H1 (cell line): ENCODE data around the gene DCDC2B. TPM values are rescaled to one million over a fixed set of nuclear protein-coding genes. Genes with fewer than 3 reads are reported as not detected.

Experiments
- CTCF ChIA-PET: fragments of 300-600 bp; sonication (Branson Sonifier 250); formaldehyde crosslinking; loops from one replicate; lab custom pipeline; 2021; ENCODE audit not compliant: partially characterized antibody; lab: Charles Lee
- POLR2A ChIA-PET: fragments of 300-600 bp; sonication (Branson Sonifier 250); formaldehyde crosslinking; loops from one replicate; lab custom pipeline; 2021; ENCODE audit warnings: inconsistent platforms; ENCODE audit not compliant: partially characterized antibody; lab: Charles Lee
- DNase-seq, 2 experiments: peaks; one replicate each; pipeline versions ENCODE4 v3.0.0 to v3.0.0-alpha.2; 2010 to 2022; ENCODE audit warnings: low spot score in 2 of 2, low read depth in 1 of 2, mixed read lengths in 1 of 2
- FAIRE-seq: peaks from 2 replicates; lab custom pipeline; 2011; peaks lifted over from hg19 to GRCh38; lab: Jason Lieb, UNC
- H2AFZ ChIP-seq: 2 replicates; pipeline ENCODE4 v1.8.1; 2012; ENCODE audit warnings: low read length, inconsistent platforms
- H2AK5ac ChIP-seq: 2 replicates; pipeline ENCODE4 v1.6.1; 2013; ENCODE audit warnings: low read depth, low read length
- H2BK120ac ChIP-seq: replicated peaks from 2 replicates; pipeline ENCODE3; 2013; ENCODE audit warnings: low read depth, low read length, inconsistent platforms
- H2BK12ac ChIP-seq: 2 replicates; pipeline ENCODE4 v1.6.1; 2013; ENCODE audit warnings: low read depth, low read length
- H2BK15ac ChIP-seq: 2 replicates; pipeline ENCODE4 v1.6.1; 2013; ENCODE audit warnings: low read length
- H2BK20ac ChIP-seq: 2 replicates; pipeline ENCODE4 v1.6.1; 2013; ENCODE audit warnings: low read length
- H2BK5ac ChIP-seq: 2 replicates; pipeline ENCODE4 v1.6.1; 2013; ENCODE audit warnings: low read depth, low read length
- H3K14ac ChIP-seq: 2 replicates; pipeline ENCODE4 v1.6.1; 2013; ENCODE audit warnings: inconsistent platforms; ENCODE audit not compliant: insufficient read length
- H3K18ac ChIP-seq: 2 replicates; pipeline ENCODE4 v1.6.1; 2013; ENCODE audit warnings: low read length; ENCODE audit errors: extremely low read depth
- H3K23ac ChIP-seq: 2 replicates; pipeline ENCODE4 v1.6.1; 2013; ENCODE audit warnings: inconsistent platforms; ENCODE audit not compliant: insufficient read length
- H3K23me2 ChIP-seq: 2 replicates; pipeline ENCODE4 v1.6.1; 2013; ENCODE audit warnings: low read depth, low read length
- H3K27ac ChIP-seq: 2 replicates; pipeline ENCODE4 v1.6.1; 2011; ENCODE audit warnings: low read depth, low read length, inconsistent platforms
- H3K27me3 ChIP-seq, 4 experiments: replicated peaks in 1 of 4; 1 replicate in 1 of 4; 2 replicates in 3 of 4; pipeline versions ENCODE4 v1.6.1 to v1.8.1; 2011 to 2013; ENCODE audit warnings: low read length in 3 of 4, mild to moderate bottlenecking in 3 of 4, inconsistent platforms in 2 of 4, mixed read lengths in 2 of 4, moderate library complexity in 1 of 4; ENCODE audit not compliant: control insufficient read depth in 3 of 4, insufficient read depth in 3 of 4; ENCODE audit errors: extremely low read depth in 1 of 4
- H3K36me3 ChIP-seq, 4 experiments: 2 replicates each; pipeline versions ENCODE4 v1.6.1 to v1.8.1; 2011 to 2013; ENCODE audit warnings: mild to moderate bottlenecking in 4 of 4, low read length in 3 of 4, moderate library complexity in 2 of 4, control low read depth in 1 of 4, inconsistent platforms in 1 of 4; ENCODE audit not compliant: insufficient read depth in 4 of 4, control insufficient read depth in 2 of 4
- H3K4ac ChIP-seq: replicated peaks from 2 replicates; pipeline ENCODE3; 2013; ENCODE audit warnings: low read length, low read depth, mixed read lengths, inconsistent platforms; ENCODE audit not compliant: insufficient read length
- H3K4me1 ChIP-seq, 4 experiments: replicated peaks in 1 of 4; 1 replicate in 1 of 4; 2 replicates in 3 of 4; pipeline versions ENCODE4 v1.6.1 to v1.8.1; 2011 to 2013; ENCODE audit warnings: low read length in 3 of 4, inconsistent platforms in 2 of 4, mixed read lengths in 1 of 4; ENCODE audit not compliant: insufficient read depth in 4 of 4, control insufficient read depth in 3 of 4
- H3K4me2 ChIP-seq, 2 experiments: 2 replicates each; pipeline versions ENCODE4 v1.6.1 to v1.8.1; 2011 to 2013; ENCODE audit warnings: low read depth in 2 of 2, low read length in 2 of 2, control low read depth in 1 of 2, inconsistent platforms in 1 of 2, mild to moderate bottlenecking in 1 of 2; ENCODE audit not compliant: insufficient read depth in 1 of 2
- H3K4me3 ChIP-seq, 4 experiments: fragments of 200-600, 300-600 bp in 1 of 4; sonication (generic), shearing (Covaris generic), sonication (Bioruptor Twin) in 1 of 4; 2 replicates each; pipeline versions ENCODE4 v1.5.1 to v1.8.1; 2011 to 2016; ENCODE audit warnings: low read length in 4 of 4, low read depth in 3 of 4, control low read depth in 2 of 4, inconsistent platforms in 2 of 4, mild to moderate bottlenecking in 2 of 4, mixed read lengths in 1 of 4, moderate library complexity in 1 of 4; ENCODE audit not compliant: insufficient read depth in 2 of 4; ENCODE audit errors: extremely low read depth in 1 of 4
- H3K56ac ChIP-seq: replicated peaks from 2 replicates; pipeline ENCODE3; 2013; ENCODE audit warnings: low read depth, mild to moderate bottlenecking, mixed read lengths, low read length, inconsistent platforms; ENCODE audit not compliant: insufficient read length
- H3K79me1 ChIP-seq: 2 replicates; pipeline ENCODE4 v1.6.1; 2013; ENCODE audit warnings: low read depth, low read length, control low read depth
- H3K79me2 ChIP-seq, 2 experiments: 2 replicates each; pipeline versions ENCODE4 v1.6.1 to v1.8.1; 2012 to 2013; ENCODE audit warnings: low read length in 2 of 2, mild to moderate bottlenecking in 2 of 2, inconsistent platforms in 1 of 2; ENCODE audit not compliant: insufficient read depth in 2 of 2, control insufficient read depth in 1 of 2
- H3K9ac ChIP-seq, 4 experiments: replicated peaks in 1 of 4; 1 replicate in 1 of 4; 2 replicates in 3 of 4; pipeline versions ENCODE4 v1.6.1 to v1.8.1; 2011 to 2013; ENCODE audit warnings: low read depth in 3 of 4, low read length in 3 of 4, control low read depth in 2 of 4, mild to moderate bottlenecking in 2 of 4, moderate library complexity in 2 of 4, inconsistent platforms in 1 of 4; ENCODE audit errors: extremely low read depth in 1 of 4
- H3K9me3 ChIP-seq, 2 experiments: 2 replicates each; pipeline versions ENCODE4 v1.6.1 to v1.8.1; 2012 to 2013; ENCODE audit warnings: mild to moderate bottlenecking in 2 of 2, moderate library complexity in 2 of 2, control low read depth in 1 of 2, inconsistent platforms in 1 of 2, low read depth in 1 of 2, low read length in 1 of 2, mixed read lengths in 1 of 2; ENCODE audit not compliant: insufficient read depth in 2 of 2
- H4K20me1 ChIP-seq, 2 experiments: replicated peaks in 1 of 2; 2 replicates each; pipeline versions ENCODE3 to v1.8.1; 2011 to 2013; ENCODE audit warnings: inconsistent platforms in 2 of 2, low read length in 2 of 2, mild to moderate bottlenecking in 1 of 2; ENCODE audit not compliant: insufficient read depth in 2 of 2, control insufficient read depth in 1 of 2
- H4K5ac ChIP-seq: 2 replicates; pipeline ENCODE4 v1.6.1; 2013; ENCODE audit warnings: low read length, low read depth, mixed read lengths, inconsistent platforms; ENCODE audit not compliant: insufficient read length
- H4K8ac ChIP-seq: 2 replicates; pipeline ENCODE4 v1.8.0; 2013; ENCODE audit warnings: mild to moderate bottlenecking, moderate library complexity, low read length, inconsistent platforms; ENCODE audit not compliant: insufficient read depth; ENCODE audit errors: extremely low read depth
- H4K91ac ChIP-seq: replicated peaks from 2 replicates; pipeline ENCODE3; 2013; ENCODE audit warnings: low read length, mixed read lengths, inconsistent platforms; ENCODE audit not compliant: insufficient read length
- BACH1 ChIP-seq: IDR thresholded peaks from 2 replicates; pipeline ENCODE4 v1.6.1; 2012; ENCODE audit warnings: low read length, improper control_type of control experiment
- BCL11A ChIP-seq, 2 experiments: IDR thresholded peaks; one replicate each; pipeline ENCODE4 v1.6.1; 2011; ENCODE audit warnings: low read depth in 2 of 2, low read length in 2 of 2, mild to moderate bottlenecking in 2 of 2
- EGR1 ChIP-seq: IDR thresholded peaks from 2 replicates; pipeline ENCODE4 v1.6.1; 2011; ENCODE audit warnings: low read depth, low read length, borderline replicate concordance
- SAP30 ChIP-seq: fragments of 300-600 bp; sonication (generic); IDR thresholded peaks from 2 replicates; pipeline ENCODE4 v1.7.1; 2012; ENCODE audit warnings: low read length, moderate library complexity, mild to moderate bottlenecking, inconsistent platforms; ENCODE audit not compliant: insufficient read depth, insufficient replicate concordance
- TAF1 ChIP-seq: IDR thresholded peaks from 2 replicates; pipeline ENCODE4 v1.6.1; 2011; ENCODE audit warnings: mild to moderate bottlenecking, low read depth, low read length
- TAF7 ChIP-seq: optimal IDR thresholded peaks from 2 replicates; pipeline ENCODE3; 2011; ENCODE audit warnings: low read depth, mild to moderate bottlenecking, inconsistent platforms, low read length, moderate library complexity, borderline replicate concordance
- ZNF274 ChIP-seq: IDR thresholded peaks from 2 replicates; pipeline ENCODE4 v1.7.0; 2012; ENCODE audit warnings: low read length, borderline replicate concordance; ENCODE audit errors: extremely low read depth
- WGBS, 2 experiments: shearing (Covaris generic) in 1 of 2; methylation state at CpG; one replicate each; pipeline versions ENCODE4 v1.1.6 to v1.1.7; 2013 to 2015; ENCODE audit warnings: low lambda C conversion rate in 2 of 2, mixed read lengths in 2 of 2, inconsistent platforms in 1 of 2, low coverage in 1 of 2, missing lambda C conversion rate in 1 of 2; ENCODE audit not compliant: insufficient replicate concordance in 2 of 2, insufficient coverage in 1 of 2, insufficient read length in 1 of 2; ENCODE audit errors: extremely low coverage in 1 of 2, missing lambda C conversion rate in 1 of 2; 5-methylcytosine and 5-hydroxymethylcytosine counted together
- polyA plus RNA-seq, 7 experiments: library from polyadenylated mRNA; depleted of rRNA in 3 of 7; stranded (reverse) in 5 of 7; unstranded in 2 of 7; fragments of >200 nt in 5 of 7; fragments of 200-250 nt in 2 of 7; gene quantifications; 1 replicate in 5 of 7; 2 replicates in 1 of 7; 4 replicates in 1 of 7; pipeline versions ENCODE4 v1.2.1 to v1.2.3, GENCODE V29; 2011 to 2013; ENCODE audit warnings: missing spikeins in 2 of 7, mixed read lengths in 2 of 7
- total RNA-seq: library from RNA; stranded (reverse); fragmentation: NEBNext Ultra II Directional; extraction: Animal tissue kit (Norgen Biotek cat#: 25700); gene quantifications from 2 replicates; pipeline ENCODE4 v1.2.1, GENCODE V29; 2021
- TF ChIP-seq, protein P1 (sequence below), 3 experiments: IDR thresholded peaks; 1 replicate in 2 of 3; 2 replicates in 1 of 3; pipeline versions ENCODE4 v1.5.1 to v1.6.1; 2011; ENCODE audit warnings: low read length in 3 of 3, mild to moderate bottlenecking in 3 of 3, inconsistent platforms in 2 of 3, low read depth in 1 of 3, moderate library complexity in 1 of 3; ENCODE audit not compliant: insufficient read depth in 1 of 3; ENCODE audit errors: control extremely low read depth in 1 of 3
- TF ChIP-seq, protein P2 (sequence below): IDR thresholded peaks from 2 replicates; pipeline ENCODE4 v1.6.1; 2012; ENCODE audit warnings: inconsistent platforms

The DCDC2B gene
- total and polyA plus RNA-seq, 2 of the 8 experiments (the other 6 are each of a cell fraction or from before 2014, with no cell fraction given): not detected

GRCh38 chr1:32242341-32242851, 33.5 kb downstream of the DCDC2B start:
- H3K9me3 ChIP-seq: no peaks in the 10 kb centered on the region
- H3K14ac ChIP-seq: no peak overlapping the region
- peak overlapping the region; percentile 62 for H4K91ac ChIP-seq
- peaks cover 0 to 7% (median 3%) of the 10 kb centered on the region in 4 experiments; a peak in 3 of 7 replicates for H3K4me1 ChIP-seq
- no peaks in the 10 kb centered on the region for H3K36me3 ChIP-seq
- no peaks in the 10 kb centered on the region; a peak in 1 of 7 replicates for H3K27me3 ChIP-seq
- 62% methylated on average over 6 of the region's 7 CpGs; no CpG with 5 or more reads in 1 of the 2 experiments for WGBS, 2 experiments
- H2AFZ ChIP-seq: no peak overlapping the region
- no peak for TF ChIP-seq BCL11A (IDR thresholded peaks at IDR 0.05; ENCODE audit: low read depth in 2 of 2, low read length in 2 of 2)
- no peak for TF ChIP-seq EGR1
- TF ChIP-seq, protein P1, sequence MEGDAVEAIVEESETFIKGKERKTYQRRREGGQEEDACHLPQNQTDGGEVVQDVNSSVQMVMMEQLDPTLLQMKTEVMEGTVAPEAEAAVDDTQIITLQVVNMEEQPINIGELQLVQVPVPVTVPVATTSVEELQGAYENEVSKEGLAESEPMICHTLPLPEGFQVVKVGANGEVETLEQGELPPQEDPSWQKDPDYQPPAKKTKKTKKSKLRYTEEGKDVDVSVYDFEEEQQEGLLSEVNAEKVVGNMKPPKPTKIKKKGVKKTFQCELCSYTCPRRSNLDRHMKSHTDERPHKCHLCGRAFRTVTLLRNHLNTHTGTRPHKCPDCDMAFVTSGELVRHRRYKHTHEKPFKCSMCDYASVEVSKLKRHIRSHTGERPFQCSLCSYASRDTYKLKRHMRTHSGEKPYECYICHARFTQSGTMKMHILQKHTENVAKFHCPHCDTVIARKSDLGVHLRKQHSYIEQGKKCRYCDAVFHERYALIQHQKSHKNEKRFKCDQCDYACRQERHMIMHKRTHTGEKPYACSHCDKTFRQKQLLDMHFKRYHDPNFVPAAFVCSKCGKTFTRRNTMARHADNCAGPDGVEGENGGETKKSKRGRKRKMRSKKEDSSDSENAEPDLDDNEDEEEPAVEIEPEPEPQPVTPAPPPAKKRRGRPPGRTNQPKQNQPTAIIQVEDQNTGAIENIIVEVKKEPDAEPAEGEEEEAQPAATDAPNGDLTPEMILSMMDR (IDR thresholded peaks at IDR 0.05; ENCODE audit: control extremely low read depth in 1 of 3, insufficient read depth in 1 of 3, low read depth in 1 of 3, low read length in 3 of 3): no peak
- TF ChIP-seq, protein P2, sequence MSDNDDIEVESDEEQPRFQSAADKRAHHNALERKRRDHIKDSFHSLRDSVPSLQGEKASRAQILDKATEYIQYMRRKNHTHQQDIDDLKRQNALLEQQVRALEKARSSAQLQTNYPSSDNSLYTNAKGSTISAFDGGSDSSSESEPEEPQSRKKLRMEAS: no peak
- TF ChIP-seq BACH1: no peak
- no peak for TF ChIP-seq ZNF274
- no peak for TF ChIP-seq TAF1
- TF ChIP-seq SAP30: no peak
- no peak for TF ChIP-seq TAF7
- no peak overlapping the region for H3K23ac ChIP-seq
- no peak overlapping the region for H3K56ac ChIP-seq
- H2BK20ac ChIP-seq: no peak overlapping the region
- POLR2A ChIA-PET: interaction anchor here (0.9 to 9.1 kb wide), 11 partner anchors 8 to 93 kb away, joined by 3 to 73 read pairs (median 4); partner anchors contain the start of genes HDAC1, LCK and MARCKSL1
- peak overlapping the region in 1 of 4 experiments; percentile 30; a peak in 1 of 8 replicates for H3K4me3 ChIP-seq
- peak overlapping the region; percentile 78 for H3K18ac ChIP-seq
- H2BK12ac ChIP-seq: no peak overlapping the region
- peak overlapping the region; percentile 50 to 84 for H3K4me2 ChIP-seq
- CTCF ChIA-PET: interaction anchor here (1.1 to 7.3 kb wide), 6 partner anchors 9 to 74 kb away, joined by 4 to 70 read pairs (median 6); partner anchors contain the start of gene LCK
- H3K4ac ChIP-seq: no peak overlapping the region
- no peak overlapping the region for H3K9ac ChIP-seq
- H4K8ac ChIP-seq: no peak overlapping the region
- H3K79me1 ChIP-seq: no peaks in the 10 kb centered on the region
- no peaks in the 10 kb centered on the region for H3K79me2 ChIP-seq
- peaks cover 16% of the 10 kb centered on the region for H3K23me2 ChIP-seq
- no peak overlapping the region for H2BK5ac ChIP-seq
- no peak overlapping the region for H2BK15ac ChIP-seq
- H2BK120ac ChIP-seq: no peak overlapping the region
- no peak overlapping the region for H3K27ac ChIP-seq
- no peak overlapping the region for H4K5ac ChIP-seq
- H2AK5ac ChIP-seq: 0 out of 2 replicates have a peak overlapping the region, but pooled peaks have one; percentile 56
- DNase-seq (no peak), FAIRE-seq (no peak)
- H4K20me1 ChIP-seq: no peaks in the 10 kb centered on the region
